Loucy (cell line): ENCODE measurements around the gene CD14.
"Not testable (repeated sequence)": the region's sequence is repeated elsewhere in the genome, so short reads cannot be mapped to it uniquely, and the experiment has no call there.

Source experiments
- H2AFZ ChIP-seq: fragments of 200-600 bp; sonication (generic); 2 replicates; pipeline ENCODE4 v1.6.0; 2016; ENCODE audit warnings: antibody characterized with exemption, mild to moderate bottlenecking, low read length, moderate library complexity
- H3F3A ChIP-seq: fragments of 200-600 bp; 2 replicates; pipeline ENCODE4 v1.6.0; 2016; ENCODE audit warnings: antibody characterized with exemption, low read depth, mild to moderate bottlenecking
- H3K27me3 ChIP-seq: fragments of 200-600 bp; sonication (generic); 2 replicates; pipeline ENCODE4 v1.6.1; 2014; ENCODE audit warnings: low read length, mild to moderate bottlenecking; ENCODE audit not compliant: insufficient read depth, poor library complexity, severe bottlenecking
- H3K36me3 ChIP-seq: fragments of 200-600 bp; sonication (generic); 2 replicates; pipeline ENCODE4 v1.6.1; 2016; ENCODE audit warnings: low read length; ENCODE audit not compliant: insufficient read depth
- H3K4me1 ChIP-seq: fragments of 200-600 bp; sonication (generic); 2 replicates; pipeline ENCODE4 v1.5.1; 2014; ENCODE audit warnings: low read length, mild to moderate bottlenecking; ENCODE audit not compliant: insufficient read depth, poor library complexity, severe bottlenecking
- H3K4me2 ChIP-seq: fragments of 200-600 bp; sonication (generic); 2 replicates; pipeline ENCODE4 v1.6.0; 2014; ENCODE audit warnings: antibody characterized with exemption, low read length, low read depth, mild to moderate bottlenecking; ENCODE audit not compliant: poor library complexity, severe bottlenecking
- H3K4me3 ChIP-seq: fragments of 200-600 bp; sonication (generic); 2 replicates; pipeline ENCODE4 v1.5.1; 2014; ENCODE audit warnings: low read length, mild to moderate bottlenecking, mixed read lengths; ENCODE audit not compliant: poor library complexity, severe bottlenecking
- H3K79me2 ChIP-seq: fragments of 200-600 bp; sonication (generic); 2 replicates; pipeline ENCODE4 v1.6.1; 2014; ENCODE audit warnings: low read length; ENCODE audit not compliant: insufficient read depth
- H3K9ac ChIP-seq: fragments of 200-600 bp; sonication (generic); 2 replicates; pipeline ENCODE4 v1.6.0; 2014; ENCODE audit warnings: mild to moderate bottlenecking, low read depth, low read length, moderate library complexity; ENCODE audit not compliant: poor library complexity, severe bottlenecking
- H3K9me2 ChIP-seq: fragments of 200-600 bp; sonication (generic); replicated peaks from 2 replicates; pipeline ENCODE4 v1.6.1; 2016; ENCODE audit warnings: low read depth, low read length, mixed read lengths
- H3K9me3 ChIP-seq: fragments of 200-600 bp; sonication (generic); 2 replicates; pipeline ENCODE4 v1.6.1; 2014; ENCODE audit warnings: mild to moderate bottlenecking, antibody characterized with exemption, low read length, low read depth; ENCODE audit not compliant: insufficient read depth
- H4K20me1 ChIP-seq: fragments of 200-600 bp; sonication (generic); 2 replicates; pipeline ENCODE4 v1.6.0; 2014; ENCODE audit warnings: antibody characterized with exemption, low read length, mild to moderate bottlenecking; ENCODE audit not compliant: insufficient read depth, poor library complexity, severe bottlenecking
- CTCF ChIP-seq: fragments of 200-600 bp; sonication (generic); conservative IDR thresholded peaks from 2 replicates; pipeline ENCODE4 v1.5.1; 2014; ENCODE audit warnings: mild to moderate bottlenecking, antibody characterized with exemption, low read length
- EZH2phosphoT487 ChIP-seq: fragments of 200-600 bp; IDR thresholded peaks from 2 replicates; pipeline ENCODE4 v1.6.1; 2018; ENCODE audit warnings: antibody characterized with exemption, mild to moderate bottlenecking, moderate library complexity, borderline replicate concordance

CD14 gene

GRCh38 chr5:140627972-140628371 lies 5.0 kb downstream of the CD14 start:
- Histone ChIP-seq H3K4me3 (no peak overlapping the region), H3K36me3 (no peaks in the 10 kb centered on the region), H3K9me3 (no peaks in the 10 kb centered on the region), H3K4me2 (no peak overlapping the region), H3K4me1 (no peaks in the 10 kb centered on the region), H2AFZ (no peak overlapping the region), H3K27me3 (no peaks in the 10 kb centered on the region), H4K20me1 (no peaks in the 10 kb centered on the region), H3F3A (no peaks in the 10 kb centered on the region), H3K79me2 (no peaks in the 10 kb centered on the region), H3K9me2 (no peaks in the 10 kb centered on the region), H3K9ac (no peak overlapping the region)
- TF ChIP-seq CTCF (no peak), EZH2phosphoT487 (no peak)

- not testable (repeated sequence) for H3K79me2 ChIP-seq, H4K20me1 ChIP-seq, H3K9me2 ChIP-seq, H3K9ac ChIP-seq, H3K27me3 ChIP-seq, H3F3A ChIP-seq, H3K4me1 ChIP-seq, H3K4me2 ChIP-seq, H3K4me3 ChIP-seq, H3K9me3 ChIP-seq, H3K36me3 ChIP-seq, H2AFZ ChIP-seq
Measured at GRCh38 chr5:140624886-140625285, 8.1 kb downstream of the CD14 start.

GRCh38 chr5:140623061-140623460 lies 9.9 kb downstream of the CD14 start:
- not testable (repeated sequence) for H3K4me3 ChIP-seq, H3K9me2 ChIP-seq, H4K20me1 ChIP-seq, H3K4me1 ChIP-seq, H3K79me2 ChIP-seq, H3K36me3 ChIP-seq, H3K9me3 ChIP-seq, H3K4me2 ChIP-seq, H3F3A ChIP-seq, H3K27me3 ChIP-seq, H3K9ac ChIP-seq, H2AFZ ChIP-seq

- H4K20me1 ChIP-seq, result no peaks in the 10 kb centered on the region
- H3K27me3 ChIP-seq, result no peaks in the 10 kb centered on the region
- no peaks in the 10 kb centered on the region for H3K9me2 ChIP-seq
- H3F3A ChIP-seq, result no peaks in the 10 kb centered on the region
- no peaks in the 10 kb centered on the region for H3K9me3 ChIP-seq
- no peak overlapping the region for H3K4me2 ChIP-seq
- H2AFZ ChIP-seq, result no peak overlapping the region
- H3K79me2 ChIP-seq, result no peaks in the 10 kb centered on the region
- H3K9ac ChIP-seq, result no peak overlapping the region
- H3K36me3 ChIP-seq, result no peaks in the 10 kb centered on the region
- TF ChIP-seq EZH2phosphoT487, result no peak
- TF ChIP-seq CTCF, result no peak
- no peaks in the 10 kb centered on the region for H3K4me1 ChIP-seq
- no peak overlapping the region for H3K4me3 ChIP-seq
Measured at GRCh38 chr5:140622301-140622700, 10.7 kb downstream of the CD14 start.
